SK-N-SH treated with all-trans-retinoic acid at 6 μM for 48 hours (cell line): ENCODE results near the gene ADCY9.

Experiments
- ATAC-seq: fragments of 200-7000 bp; cut with Tn5 transposase; 3 replicates; pipeline ENCODE4 v1.9.1; 2020; ENCODE audit warnings: mild to moderate bottlenecking, moderate library complexity
- ESRRG ChIP-seq: fragments of 250-450 bp; sonication (Bioruptor Pico); IDR thresholded peaks from 2 replicates; pipeline ENCODE4 v1.6.1; 2021; ENCODE audit warnings: mild to moderate bottlenecking
- ISL1 ChIP-seq: fragments of 250-450 bp; sonication (Bioruptor Pico); IDR thresholded peaks from 2 replicates; pipeline ENCODE4 v2.1.2; 2022; ENCODE audit warnings: mild to moderate bottlenecking, moderate library complexity
- TCF4 ChIP-seq: fragments of 250-450 bp; sonication (Bioruptor Pico); IDR thresholded peaks from 2 replicates; pipeline ENCODE4 v1.8.0; 2021; ENCODE audit warnings: mild to moderate bottlenecking, moderate library complexity, borderline replicate concordance
- ZNF8 ChIP-seq: fragments of 450-650 bp; formaldehyde crosslinking; IDR thresholded peaks from 2 replicates; pipeline ENCODE4 v1.5.0; 2020; ENCODE audit warnings: mild to moderate bottlenecking, moderate library complexity
- TF ChIP-seq, protein P1 (sequence below): fragments of 250-450 bp; sonication (Bioruptor Pico); IDR thresholded peaks from 2 replicates; pipeline ENCODE4 v1.5.1; 2021; ENCODE audit warnings: mild to moderate bottlenecking, moderate library complexity

The ADCY9 gene

DNA sequence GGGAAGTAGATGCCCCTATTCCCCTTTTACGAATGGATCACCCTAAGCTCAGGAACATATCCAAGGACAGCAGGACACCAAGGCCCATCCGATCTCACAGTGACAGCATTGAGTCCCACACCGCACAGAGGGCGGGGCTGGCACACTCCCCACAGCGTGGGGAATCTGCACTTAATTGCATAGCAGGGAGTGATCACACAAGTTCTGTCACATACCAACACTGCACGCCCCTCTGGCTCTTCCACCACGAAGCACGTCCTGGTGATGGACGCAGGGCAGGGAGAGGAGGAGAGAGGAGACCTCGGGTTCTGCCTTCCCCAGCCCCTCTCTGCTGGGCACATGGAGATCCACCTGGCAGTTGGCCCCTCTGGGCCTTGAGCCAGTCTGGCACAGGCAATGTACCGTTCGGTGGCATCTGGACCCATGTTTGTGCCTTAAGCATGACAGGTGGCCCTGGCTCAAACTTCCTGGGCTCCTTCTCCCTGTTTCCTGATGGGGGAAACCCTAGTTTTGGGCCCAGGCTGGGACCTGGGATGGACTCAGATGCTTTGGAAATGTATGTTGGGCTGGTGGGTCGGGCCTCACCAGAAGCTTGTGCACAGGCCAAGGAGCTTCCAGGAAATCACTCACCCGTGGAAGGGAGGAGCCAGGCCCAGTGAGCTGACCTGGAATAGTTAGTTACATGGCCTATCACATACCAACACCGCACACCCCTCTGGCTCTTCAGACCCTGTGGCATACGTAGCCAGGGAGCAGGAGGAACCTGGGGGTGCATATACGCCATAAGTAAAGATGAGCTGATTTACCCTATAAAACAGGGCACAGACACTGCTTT, 200.6 kb downstream of the ADCY9 start:
- TF ChIP-seq ESRRG (CRISPR knock-in tag) = no peak
- no peak for TF ChIP-seq ZNF8 (CRISPR knock-in tag)
- TF ChIP-seq ISL1 (CRISPR knock-in tag) = no peak
- TF ChIP-seq, protein P1, sequence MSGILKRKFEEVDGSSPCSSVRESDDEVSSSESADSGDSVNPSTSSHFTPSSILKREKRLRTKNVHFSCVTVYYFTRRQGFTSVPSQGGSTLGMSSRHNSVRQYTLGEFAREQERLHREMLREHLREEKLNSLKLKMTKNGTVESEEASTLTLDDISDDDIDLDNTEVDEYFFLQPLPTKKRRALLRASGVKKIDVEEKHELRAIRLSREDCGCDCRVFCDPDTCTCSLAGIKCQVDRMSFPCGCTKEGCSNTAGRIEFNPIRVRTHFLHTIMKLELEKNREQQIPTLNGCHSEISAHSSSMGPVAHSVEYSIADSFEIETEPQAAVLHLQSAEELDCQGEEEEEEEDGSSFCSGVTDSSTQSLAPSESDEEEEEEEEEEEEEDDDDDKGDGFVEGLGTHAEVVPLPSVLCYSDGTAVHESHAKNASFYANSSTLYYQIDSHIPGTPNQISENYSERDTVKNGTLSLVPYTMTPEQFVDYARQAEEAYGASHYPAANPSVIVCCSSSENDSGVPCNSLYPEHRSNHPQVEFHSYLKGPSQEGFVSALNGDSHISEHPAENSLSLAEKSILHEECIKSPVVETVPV (CRISPR knock-in tag) = no peak
- no peak for ATAC-seq

DNA sequence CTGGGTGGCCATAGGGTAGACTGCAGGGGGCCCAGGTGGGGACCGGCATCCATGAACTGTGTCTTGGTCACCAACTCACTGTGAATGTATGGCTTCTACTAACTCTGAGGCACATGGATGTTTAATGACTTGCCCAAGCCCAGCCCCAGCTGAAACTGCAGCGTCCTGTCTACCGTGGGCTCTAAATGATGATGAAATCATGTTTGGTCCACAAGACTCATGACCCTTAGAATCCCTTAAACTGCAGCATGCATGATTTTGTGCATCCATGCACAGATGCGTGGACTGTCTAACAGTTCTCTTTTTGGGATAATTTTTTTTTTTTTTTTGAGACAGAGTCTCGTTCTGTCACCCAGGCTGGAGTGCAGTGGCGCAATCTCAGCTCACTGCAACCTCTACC, 203.3 kb downstream of the ADCY9 start:
- no peak for TF ChIP-seq ZNF8 (CRISPR knock-in tag)
- no peak for TF ChIP-seq TCF4 (CRISPR knock-in tag)
- no peak for ATAC-seq
